Fibroblast of pulmonary artery (primary cell): ENCODE data around the gene CRYBA2.

Experiments
- DNase-seq: peaks from one replicate; pipeline ENCODE4 v3.0.0-alpha.2; 2010; ENCODE audit warnings: low read depth
- H3K4me3 ChIP-seq: replicated peaks from 2 replicates; pipeline ENCODE4 v1.5.1; 2011; ENCODE audit warnings: low read depth, mild to moderate bottlenecking, control low read depth, low read length, moderate library complexity
- CTCF ChIP-seq: IDR thresholded peaks from 2 replicates; pipeline ENCODE4 v1.5.1; 2011; ENCODE audit warnings: mild to moderate bottlenecking, control low read depth, low read length, inconsistent platforms; ENCODE audit errors: missing control alignments

The CRYBA2 gene

GRCh38 chr2:219028996-219029828, 36.0 kb upstream of the CRYBA2 start:
- DNase-seq: no peak
- no peak overlapping the region for H3K4me3 ChIP-seq
- no peak for TF ChIP-seq CTCF

- DNase-seq: no peak
- no peak for TF ChIP-seq CTCF
- H3K4me3 ChIP-seq: no peak overlapping the region
These were observed 34.9 kb upstream of the CRYBA2 start for GRCh38 chr2:219028141-219028540.

GRCh38 chr2:219027511-219028055, 34.4 kb upstream of the CRYBA2 start:
- DNase-seq: no peak
- TF ChIP-seq CTCF: no peak
- H3K4me3 ChIP-seq: no peak overlapping the region

GRCh38 chr2:219026946-219027345, 33.7 kb upstream of the CRYBA2 start:
- DNase-seq: no peak
- no peak overlapping the region for H3K4me3 ChIP-seq
- TF ChIP-seq CTCF: no peak

GRCh38 chr2:219025637-219026585, 32.7 kb upstream of the CRYBA2 start:
- no peak for TF ChIP-seq CTCF
- no peak overlapping the region for H3K4me3 ChIP-seq
- no peak for DNase-seq

GRCh38 chr2:219024059-219024458, 30.8 kb upstream of the CRYBA2 start:
- DNase-seq: no peak
- no peak for TF ChIP-seq CTCF
- no peak overlapping the region for H3K4me3 ChIP-seq
